GM12875 (cell line): ENCODE results near the gene PCDHB10.
"Not testable (repeated sequence)": the region's sequence is repeated elsewhere in the genome, so short reads cannot be mapped to it uniquely, and the experiment has no call there.

ENCODE experiments used
- H3K4me3 ChIP-seq: one replicate; pipeline ENCODE4 v1.5.1; 2011; ENCODE audit warnings: low read depth, low read length, control low read depth
- CTCF ChIP-seq: IDR thresholded peaks from 2 replicates; pipeline ENCODE4 v1.5.1; 2011; ENCODE audit warnings: low read depth, mild to moderate bottlenecking, control low read depth, inconsistent platforms, low read length, moderate library complexity, borderline replicate concordance; ENCODE audit not compliant: insufficient read depth

PCDHB10 gene

GRCh38 chr5:141216035-141216434 is 23.9 kb downstream of the PCDHB10 start:
- H3K4me3 ChIP-seq: not testable (repeated sequence)

GRCh38 chr5:141223112-141223783 is 31.1 kb downstream of the PCDHB10 start, which contains the start of gene PCDHB14:
PCDHB14 (plus strand) TSS chr5:141223343; CDS start chr5:141223506, 163 bp downstream.
- no peak within 1 kb of the TSS for H3K4me3 ChIP-seq
- TF ChIP-seq CTCF: no peak

DNA sequence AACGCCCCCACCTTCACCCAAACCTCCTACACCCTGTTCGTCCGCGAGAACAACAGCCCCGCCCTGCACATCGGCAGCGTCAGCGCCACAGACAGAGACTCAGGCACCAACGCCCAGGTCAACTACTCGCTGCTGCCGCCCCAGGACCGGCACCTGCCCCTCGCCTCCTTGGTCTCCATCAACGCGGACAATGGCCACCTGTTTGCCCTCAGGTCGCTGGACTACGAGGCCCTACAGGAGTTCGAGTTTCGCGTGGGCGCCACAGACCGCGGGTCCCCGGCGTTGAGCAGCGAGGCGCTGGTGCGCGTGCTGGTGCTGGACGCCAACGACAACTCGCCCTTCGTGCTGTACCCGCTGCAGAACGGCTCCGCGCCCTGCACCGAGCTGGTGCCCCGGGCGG is 32.7 kb downstream of the PCDHB10 start:
- H3K4me3 ChIP-seq: not testable (repeated sequence)

DNA sequence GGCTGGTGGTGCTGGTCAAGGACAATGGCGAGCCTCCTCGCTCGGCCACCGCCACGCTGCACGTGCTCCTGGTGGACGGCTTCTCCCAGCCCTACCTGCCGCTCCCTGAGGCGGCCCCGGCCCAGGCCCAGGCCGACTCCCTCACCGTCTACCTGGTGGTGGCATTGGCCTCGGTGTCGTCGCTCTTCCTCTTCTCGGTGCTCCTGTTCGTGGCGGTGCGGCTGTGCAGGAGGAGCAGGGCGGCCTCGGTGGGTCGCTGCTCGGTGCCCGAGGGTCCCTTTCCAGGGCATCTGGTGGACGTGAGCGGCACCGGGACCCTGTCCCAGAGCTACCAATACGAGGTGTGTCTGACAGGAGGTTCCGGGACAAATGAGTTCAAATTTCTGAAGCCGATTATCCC is 33.3 kb downstream of the PCDHB10 start:
- not testable (repeated sequence) for H3K4me3 ChIP-seq

DNA sequence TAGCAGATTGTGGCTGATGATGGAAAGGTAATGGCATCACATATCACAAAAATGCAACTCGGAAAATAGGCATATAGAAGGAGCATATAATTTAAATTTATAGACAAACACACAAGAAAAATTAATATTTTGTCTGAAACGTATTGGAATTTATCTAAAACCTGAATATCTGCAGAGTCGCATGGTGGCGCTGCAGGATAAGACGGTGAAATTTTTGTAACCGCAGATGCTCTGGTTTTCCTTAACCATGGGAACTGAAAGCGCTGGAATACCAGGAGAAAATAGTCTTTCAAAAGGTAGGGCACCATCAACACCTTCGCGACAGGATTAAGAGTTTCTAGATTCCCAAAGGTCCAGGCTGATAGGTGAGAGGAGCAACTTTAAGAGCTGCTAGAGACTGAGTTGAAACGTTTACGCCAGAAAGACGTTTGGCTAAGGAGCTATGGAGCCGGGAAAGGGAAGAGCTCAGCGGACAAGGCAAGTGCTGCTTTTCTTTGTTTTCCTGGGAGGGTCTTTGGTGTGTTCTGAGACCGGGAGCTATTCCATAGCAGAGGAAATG is 42.0 kb downstream of the PCDHB10 start:
- no peak for TF ChIP-seq CTCF
- H3K4me3 ChIP-seq: no peak overlapping the region

DNA sequence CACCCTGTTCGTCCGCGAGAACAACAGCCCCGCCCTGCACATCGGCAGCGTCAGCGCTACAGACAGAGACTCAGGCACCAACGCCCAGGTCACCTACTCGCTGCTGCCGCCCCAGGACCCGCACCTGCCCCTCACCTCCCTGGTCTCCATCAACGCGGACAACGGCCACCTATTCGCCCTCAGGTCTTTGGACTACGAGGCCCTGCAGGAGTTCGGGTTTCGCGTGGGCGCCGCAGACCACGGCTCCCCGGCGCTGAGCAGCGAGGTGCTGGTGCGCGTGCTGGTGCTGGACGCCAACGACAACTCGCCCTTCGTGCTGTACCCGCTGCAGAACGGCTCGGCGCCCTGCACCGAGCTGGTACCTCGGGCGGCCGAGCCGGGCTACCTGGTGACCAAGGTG is 43.8 kb downstream of the PCDHB10 start:
- H3K4me3 ChIP-seq: not testable (repeated sequence)

DNA sequence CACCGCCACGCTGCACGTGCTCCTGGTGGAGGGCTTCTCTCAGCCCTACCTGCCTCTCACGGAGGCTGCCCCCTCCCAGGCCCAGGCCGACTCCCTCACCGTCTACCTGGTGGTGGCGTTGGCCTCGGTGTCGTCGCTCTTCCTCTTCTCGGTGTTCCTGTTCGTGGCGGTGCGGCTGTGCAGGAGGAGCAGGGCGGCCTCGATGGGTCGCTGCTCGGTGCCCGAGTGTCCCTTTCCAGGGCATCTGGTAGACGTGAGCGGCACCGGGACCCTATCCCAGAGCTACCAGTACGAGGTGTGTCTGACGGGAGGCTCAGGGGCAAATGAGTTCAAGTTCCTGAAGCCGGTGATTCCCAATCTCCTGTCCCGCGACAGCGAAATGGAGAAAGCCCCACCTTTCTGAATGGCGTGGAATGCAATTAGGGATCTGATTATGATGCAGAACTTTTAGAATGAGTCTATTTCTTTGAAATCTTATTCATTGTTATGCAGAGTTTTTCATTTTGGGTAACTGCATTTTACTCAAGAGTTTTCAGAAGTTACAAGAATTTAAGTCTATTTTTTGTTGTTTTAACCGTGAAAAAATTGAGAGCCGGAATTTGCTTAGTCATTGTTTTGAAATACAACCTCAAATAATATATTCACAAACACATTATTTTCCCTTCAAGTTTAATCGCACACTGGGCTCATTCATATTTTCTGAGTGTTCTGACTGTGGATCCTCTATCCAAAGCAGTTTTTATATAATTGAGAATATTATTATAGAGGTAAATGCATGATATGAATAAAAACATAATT is 44.6 kb downstream of the PCDHB10 start:
- no peak overlapping the region for H3K4me3 ChIP-seq
- no peak for TF ChIP-seq CTCF

DNA sequence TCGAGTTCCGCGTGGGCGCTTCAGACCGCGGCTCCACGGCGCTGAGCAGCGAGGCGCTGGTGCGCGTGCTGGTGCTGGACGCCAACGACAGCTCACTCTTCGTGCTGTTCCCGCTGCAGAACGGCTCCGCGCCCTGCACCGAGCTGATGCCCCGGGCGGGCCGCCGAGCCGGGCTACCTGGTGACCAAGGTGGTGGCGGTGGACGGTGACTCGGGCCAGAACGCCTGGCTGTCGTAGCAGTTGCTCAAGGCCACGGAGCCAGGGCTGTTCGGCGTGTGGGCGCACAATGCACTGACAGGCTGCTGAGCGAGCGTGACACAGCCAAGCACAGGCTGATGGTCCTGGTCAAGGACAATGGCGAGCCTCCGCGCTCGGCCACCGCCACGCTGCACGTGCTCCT is 49.3 kb downstream of the PCDHB10 start:
- no peak for TF ChIP-seq CTCF
- H3K4me3 ChIP-seq: no peak overlapping the region
